Measurements from ENCODE around the gene ITPR3.

GRCh38 chr6:33595001-33595846 lies 25.9 kb upstream of the ITPR3 start:
- TF ChIP-seq CTCF (IDR thresholded peaks at IDR 0.05) (no peak), POLR2A (IDR thresholded peaks at IDR 0.05) (no peak)

All from Peyer's patch (tissue), 4 donors.